B cell (primary cell): ENCODE measurements around the gene CPSF4L. TPM values are rescaled to one million over a fixed set of nuclear protein-coding genes. Genes with fewer than 3 reads are reported as not detected.
A peak's percentile ranks its signal among the peaks of the same experiment; 100 is the strongest.

Source experiments
- ATAC-seq: fragments of 200-7000 bp; cut with Tn5 transposase; one replicate; pipeline ENCODE4 v1.10.0; 2021; ENCODE audit warnings: low read depth, mild to moderate bottlenecking, moderate number of reproducible peaks, moderate library complexity
- CTCF ChIA-PET: fragments of 350-600 bp; sonication (Branson Sonifier 250); formaldehyde crosslinking; loops from one replicate; lab custom pipeline; 2021; ENCODE audit warnings: antibody characterized with exemption, inconsistent platforms; lab: Charles Lee
- POLR2A ChIA-PET: fragments of 350-600 bp; sonication (Branson Sonifier 250); formaldehyde crosslinking; loops from one replicate; lab custom pipeline; 2021; ENCODE audit warnings: antibody characterized with exemption; lab: Charles Lee
- DNase-seq: peaks from one replicate; pipeline ENCODE4 v3.0.0; 2013
- H2AFZ ChIP-seq: 2 replicates; pipeline ENCODE4 v1.6.1; 2012; ENCODE audit warnings: mild to moderate bottlenecking, low read depth, low read length; ENCODE audit not compliant: insufficient read depth, poor library complexity, severe bottlenecking
- H3K27ac ChIP-seq, 2 donors: 1 replicate in 1 of 2; 2 replicates in 1 of 2; pipeline ENCODE4 v1.5.1; 2012 to 2013; ENCODE audit warnings: low read length in 2 of 2, mild to moderate bottlenecking in 2 of 2, moderate library complexity in 1 of 2
- H3K27me3 ChIP-seq, 4 experiments: fragments of 200-600 bp in 1 of 4; sonication (generic) in 1 of 4; replicated peaks in 1 of 4; 1 replicate in 2 of 4; 2 replicates in 2 of 4; pipeline versions ENCODE4 v1.6.1 to v1.7.0; 2013 to 2016; ENCODE audit warnings: low read length in 3 of 4, mild to moderate bottlenecking in 2 of 4, mixed read lengths in 1 of 4, moderate library complexity in 1 of 4; ENCODE audit not compliant: insufficient read depth in 4 of 4, control insufficient read depth in 3 of 4; ENCODE audit errors: control extremely low read depth in 1 of 4
- H3K36me3 ChIP-seq, 2 experiments: replicated peaks in 1 of 2; 1 replicate in 1 of 2; 2 replicates in 1 of 2; pipeline versions ENCODE4 v1.6.1 to v1.7.1; 2013; ENCODE audit warnings: low read length in 1 of 2; ENCODE audit not compliant: insufficient read depth in 2 of 2, control insufficient read depth in 1 of 2; ENCODE audit errors: control extremely low read depth in 1 of 2, extremely low read depth in 1 of 2
- H3K4me1 ChIP-seq, 2 donors: fragments of 200-600 bp in 1 of 2; sonication (generic) in 1 of 2; 1 replicate in 1 of 2; 2 replicates in 1 of 2; pipeline versions ENCODE4 v1.5.1 to v1.6.1; 2013 to 2017; ENCODE audit warnings: low read length in 2 of 2; ENCODE audit not compliant: control insufficient read depth in 2 of 2, insufficient read depth in 2 of 2
- H3K4me2 ChIP-seq: replicated peaks from 2 replicates; pipeline ENCODE3; 2012; ENCODE audit warnings: mild to moderate bottlenecking, low read depth, low read length; ENCODE audit not compliant: poor library complexity, severe bottlenecking
- H3K4me3 ChIP-seq, 5 experiments: fragments of 200-600 bp in 1 of 5; sonication (generic) in 1 of 5; 1 replicate in 3 of 5; 2 replicates in 2 of 5; pipeline versions ENCODE4 v1.5.1 to v1.7.0; 2011 to 2016; ENCODE audit warnings: low read length in 4 of 5, mild to moderate bottlenecking in 4 of 5, low read depth in 2 of 5, control low read depth in 1 of 5, moderate library complexity in 1 of 5; ENCODE audit not compliant: insufficient read depth in 1 of 5; ENCODE audit errors: control extremely low read depth in 1 of 5, extremely low read depth in 1 of 5
- H3K79me2 ChIP-seq: fragments of 200-600 bp; sonication (generic); one replicate; pipeline ENCODE4 v1.6.0; 2016; ENCODE audit warnings: low read length; ENCODE audit not compliant: control insufficient read depth, insufficient read depth
- H3K9ac ChIP-seq: fragments of 200-600 bp; sonication (generic); 2 replicates; pipeline ENCODE4 v1.6.1; 2017; ENCODE audit warnings: mild to moderate bottlenecking, low read length, moderate library complexity
- H3K9me3 ChIP-seq, 3 donors: one replicate each; pipeline versions ENCODE4 v1.6.1 to v1.7.1; 2013; ENCODE audit warnings: low read length in 2 of 3; ENCODE audit not compliant: control insufficient read depth in 2 of 3, insufficient read depth in 1 of 3; ENCODE audit errors: control extremely low read depth in 1 of 3
- H4K20me1 ChIP-seq: 2 replicates; pipeline ENCODE4 v1.6.0; 2012; ENCODE audit warnings: mild to moderate bottlenecking, low read length; ENCODE audit not compliant: insufficient read depth, control insufficient read depth, poor library complexity, severe bottlenecking
- H3K27ac Mint-ChIP-seq: one replicate; pipeline ENCODE4 v1.8.0; 2021; ENCODE audit warnings: mixed read lengths
- H3K27me3 Mint-ChIP-seq: one replicate; pipeline ENCODE4 v1.8.0; 2021; ENCODE audit warnings: mixed read lengths
- H3K4me1 Mint-ChIP-seq: one replicate; pipeline ENCODE4 v1.8.0; 2021; ENCODE audit warnings: mixed read lengths
- H3K4me3 Mint-ChIP-seq: one replicate; pipeline ENCODE4 v1.8.0; 2021; ENCODE audit warnings: mixed read lengths
- H3K9me3 Mint-ChIP-seq: one replicate; pipeline ENCODE4 v1.8.0; 2022; ENCODE audit warnings: mixed read lengths; ENCODE audit not compliant: insufficient read depth
- EZH2 ChIP-seq: IDR thresholded peaks from 2 replicates; pipeline ENCODE4 v1.6.1; 2012; ENCODE audit warnings: borderline replicate concordance, low read depth, mild to moderate bottlenecking, moderate library complexity, low read length; ENCODE audit not compliant: insufficient read depth, poor library complexity, severe bottlenecking
- WGBS: methylation state at CpG from one replicate; pipeline ENCODE4 v1.1.5; 2013; ENCODE audit warnings: missing lambda C conversion rate; ENCODE audit not compliant: insufficient coverage; 5-methylcytosine and 5-hydroxymethylcytosine counted together
- intact Hi-C: fragments of 100-400 bp; cut with micrococcal nuclease; formaldehyde crosslinking; loops from one replicate; pipeline ENCODE4 v1.10.0; 2022
- polyA plus RNA-seq: library from polyadenylated mRNA; depleted of rRNA; stranded (reverse); fragments of >200 nt; gene quantifications from 2 replicates; pipeline ENCODE4 v1.2.3, GENCODE V29; 2012
- total RNA-seq, 2 donors: library from RNA; stranded (reverse); fragments of 120-200 nt in 1 of 2; gene quantifications; 1 replicate in 1 of 2; 2 replicates in 1 of 2; pipeline versions ENCODE4 v1.2.3 to v1.2.4, GENCODE V29; 2013 to 2022
- TF ChIP-seq, protein P1 (sequence below): fragments of 200-600 bp; IDR thresholded peaks from one replicate; pipeline ENCODE4 v1.8.0; 2022; ENCODE audit warnings: antibody characterized with exemption, mild to moderate bottlenecking

Gene CPSF4L
- total and polyA plus RNA-seq, 2 donors (not counting 1 experiment from before 2014, with no cell fraction given): not detected

DNA sequence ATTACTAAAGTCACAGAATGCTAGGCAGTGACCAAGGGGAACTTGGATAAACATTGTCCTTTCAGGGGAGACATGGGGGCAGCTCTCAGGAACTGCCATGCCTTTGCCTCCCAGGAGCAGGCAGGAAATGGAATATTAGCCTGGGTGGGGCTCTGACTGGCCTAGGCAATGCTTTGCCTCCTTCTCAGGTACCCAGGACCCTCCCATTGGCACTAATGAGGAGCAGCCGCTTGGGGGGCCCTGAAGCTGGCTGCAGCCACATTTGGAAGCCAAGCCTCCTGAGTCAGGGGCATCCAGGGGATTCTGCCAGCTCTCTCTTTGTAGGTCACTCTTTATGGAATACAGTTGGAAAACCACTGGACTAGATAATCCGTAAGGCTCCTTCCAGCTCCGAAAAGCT is 5.5 kb downstream of the CPSF4L start:
- 100% methylated on average over 1 of the region's 3 CpGs for WGBS
- no peak overlapping the region for H2AFZ ChIP-seq
- H3K79me2 ChIP-seq: no peaks in the 10 kb centered on the region
- no peaks in the 10 kb centered on the region for H3K9me3 Mint-ChIP-seq
- ChIA-PET POLR2A (no interaction called here), CTCF (interaction anchor here (0.6 to 17.2 kb wide), 10 partner anchors 9 to 531 kb away, joined by 3 to 296 read pairs (median 3); no protein-coding TSS in a partner anchor)
- TF ChIP-seq EZH2: no peak
- TF ChIP-seq, protein P1, sequence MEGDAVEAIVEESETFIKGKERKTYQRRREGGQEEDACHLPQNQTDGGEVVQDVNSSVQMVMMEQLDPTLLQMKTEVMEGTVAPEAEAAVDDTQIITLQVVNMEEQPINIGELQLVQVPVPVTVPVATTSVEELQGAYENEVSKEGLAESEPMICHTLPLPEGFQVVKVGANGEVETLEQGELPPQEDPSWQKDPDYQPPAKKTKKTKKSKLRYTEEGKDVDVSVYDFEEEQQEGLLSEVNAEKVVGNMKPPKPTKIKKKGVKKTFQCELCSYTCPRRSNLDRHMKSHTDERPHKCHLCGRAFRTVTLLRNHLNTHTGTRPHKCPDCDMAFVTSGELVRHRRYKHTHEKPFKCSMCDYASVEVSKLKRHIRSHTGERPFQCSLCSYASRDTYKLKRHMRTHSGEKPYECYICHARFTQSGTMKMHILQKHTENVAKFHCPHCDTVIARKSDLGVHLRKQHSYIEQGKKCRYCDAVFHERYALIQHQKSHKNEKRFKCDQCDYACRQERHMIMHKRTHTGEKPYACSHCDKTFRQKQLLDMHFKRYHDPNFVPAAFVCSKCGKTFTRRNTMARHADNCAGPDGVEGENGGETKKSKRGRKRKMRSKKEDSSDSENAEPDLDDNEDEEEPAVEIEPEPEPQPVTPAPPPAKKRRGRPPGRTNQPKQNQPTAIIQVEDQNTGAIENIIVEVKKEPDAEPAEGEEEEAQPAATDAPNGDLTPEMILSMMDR: no peak
- H4K20me1 ChIP-seq: no peaks in the 10 kb centered on the region
- no peaks in the 10 kb centered on the region for H3K9me3 ChIP-seq
- H3K4me2 ChIP-seq: no peak overlapping the region
- DNase-seq: no peak
- H3K27me3 Mint-ChIP-seq: no peaks in the 10 kb centered on the region
- H3K9ac ChIP-seq: no peak overlapping the region
- no peaks in the 10 kb centered on the region for H3K36me3 ChIP-seq
- no peaks in the 10 kb centered on the region for H3K4me1 ChIP-seq
- H3K27ac Mint-ChIP-seq: no peak overlapping the region
- no peak overlapping the region for H3K4me3 Mint-ChIP-seq
- H3K27me3 ChIP-seq: peaks cover 0 to 3% (median 0%) of the 10 kb centered on the region in 4 experiments
- intact Hi-C loops: loop anchor here (5.0 to 10.0 kb wide), 2 partner anchors 691 to 741 kb away; no protein-coding TSS in a partner anchor
- ATAC-seq: no peak
- no peak overlapping the region for H3K4me3 ChIP-seq
- no peak overlapping the region for H3K27ac ChIP-seq
- H3K4me1 Mint-ChIP-seq: peaks cover 1% of the 10 kb centered on the region

DNA sequence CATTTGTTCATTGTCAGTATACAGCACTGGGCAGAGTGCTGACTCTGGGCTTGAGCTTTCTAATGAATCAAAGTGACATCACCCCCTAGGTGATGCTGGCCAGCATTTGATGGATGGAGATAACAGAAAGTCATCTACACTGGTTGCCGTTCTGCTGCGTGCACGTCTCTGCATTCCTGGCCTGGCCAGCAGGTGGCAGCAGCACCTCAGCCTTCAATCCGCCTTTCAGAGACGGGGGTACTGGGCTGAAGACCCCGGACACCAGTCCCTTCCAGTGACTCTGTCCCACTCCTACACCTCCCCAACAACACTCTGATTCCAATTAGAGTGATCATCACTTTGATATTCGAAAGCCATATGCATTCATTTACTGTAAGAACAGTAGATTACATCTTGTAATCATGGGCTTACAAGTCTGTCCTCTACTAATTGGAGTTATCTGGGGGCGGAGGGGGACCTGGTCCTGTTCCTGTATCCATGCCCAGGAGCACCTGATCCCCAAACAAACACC is 6.0 kb downstream of the CPSF4L start:
- no peaks in the 10 kb centered on the region for H3K36me3 ChIP-seq
- no peaks in the 10 kb centered on the region for H3K27me3 Mint-ChIP-seq
- H3K4me3 Mint-ChIP-seq: no peak overlapping the region
- DNase-seq (peak; percentile 70), ATAC-seq (peak; percentile 65)
- WGBS: 8% methylated on average over 6 of the region's 8 CpGs
- peaks cover 1% of the 10 kb centered on the region for H3K4me1 Mint-ChIP-seq
- no peaks in the 10 kb centered on the region for H3K9me3 ChIP-seq
- no peaks in the 10 kb centered on the region for H3K9me3 Mint-ChIP-seq
- H3K4me1 ChIP-seq: no peaks in the 10 kb centered on the region
- intact Hi-C loops: loop anchor here (1.0 to 10.0 kb wide), 3 partner anchors 528 to 742 kb away; no protein-coding TSS in a partner anchor
- CTCF ChIA-PET: interaction anchor here (0.7 to 17.2 kb wide), 19 partner anchors 9 to 771 kb away, joined by 3 to 296 read pairs (median 5); a partner anchor contains a TSS
- no peak overlapping the region for H2AFZ ChIP-seq
- no peak overlapping the region for H3K9ac ChIP-seq
- peaks cover 0 to 3% (median 0%) of the 10 kb centered on the region in 4 experiments for H3K27me3 ChIP-seq
- no peak for TF ChIP-seq EZH2
- TF ChIP-seq, protein P1: peak; percentile 99
- H3K27ac Mint-ChIP-seq: no peak overlapping the region
- no peak overlapping the region for H3K27ac ChIP-seq
- no peak overlapping the region for H3K4me2 ChIP-seq
- no peak overlapping the region for H3K4me3 ChIP-seq
- POLR2A ChIA-PET: no interaction called here
- H4K20me1 ChIP-seq: no peaks in the 10 kb centered on the region
- no peaks in the 10 kb centered on the region for H3K79me2 ChIP-seq
